ENCODE results near the gene KCNQ2.
A peak's percentile ranks its signal among the peaks of the same experiment; 100 is the strongest.

KCNQ2 gene

GRCh38 chr20:63471717-63471980 is 806 bp downstream of the KCNQ2 start:
- TF ChIP-seq SUZ12 (IDR thresholded peaks at IDR 0.05; ENCODE audit: extremely low read depth, insufficient read depth, insufficient read length) (no peak), ZNF274 (IDR thresholded peaks at IDR 0.05; ENCODE audit: low read depth, low read length) (no peak), YY1 (IDR thresholded peaks at IDR 0.05; ENCODE audit: insufficient read depth, insufficient read length) (no peak)
- Histone ChIP-seq H3K9me3 (ENCODE audit: insufficient read depth, low read length) (no peaks in the 10 kb centered on the region), H3K4me1 (ENCODE audit: insufficient read depth, insufficient read length) (peaks cover 51% of the 10 kb centered on the region), H3K9ac (ENCODE audit: insufficient read length, low read depth) (peak overlapping the region; percentile 96), H3K36me3 (ENCODE audit: insufficient read depth, insufficient read length, low read length) (peaks cover 14% of the 10 kb centered on the region), H3K4me3 (ENCODE audit: insufficient read length, low read depth) (peak overlapping the region; percentile 92), H3K27me3 (ENCODE audit: insufficient read depth, insufficient read length) (peaks cover 32% of the 10 kb centered on the region)
- no peak for DNase-seq (ENCODE audit: low read depth, low spot score)

DNA sequence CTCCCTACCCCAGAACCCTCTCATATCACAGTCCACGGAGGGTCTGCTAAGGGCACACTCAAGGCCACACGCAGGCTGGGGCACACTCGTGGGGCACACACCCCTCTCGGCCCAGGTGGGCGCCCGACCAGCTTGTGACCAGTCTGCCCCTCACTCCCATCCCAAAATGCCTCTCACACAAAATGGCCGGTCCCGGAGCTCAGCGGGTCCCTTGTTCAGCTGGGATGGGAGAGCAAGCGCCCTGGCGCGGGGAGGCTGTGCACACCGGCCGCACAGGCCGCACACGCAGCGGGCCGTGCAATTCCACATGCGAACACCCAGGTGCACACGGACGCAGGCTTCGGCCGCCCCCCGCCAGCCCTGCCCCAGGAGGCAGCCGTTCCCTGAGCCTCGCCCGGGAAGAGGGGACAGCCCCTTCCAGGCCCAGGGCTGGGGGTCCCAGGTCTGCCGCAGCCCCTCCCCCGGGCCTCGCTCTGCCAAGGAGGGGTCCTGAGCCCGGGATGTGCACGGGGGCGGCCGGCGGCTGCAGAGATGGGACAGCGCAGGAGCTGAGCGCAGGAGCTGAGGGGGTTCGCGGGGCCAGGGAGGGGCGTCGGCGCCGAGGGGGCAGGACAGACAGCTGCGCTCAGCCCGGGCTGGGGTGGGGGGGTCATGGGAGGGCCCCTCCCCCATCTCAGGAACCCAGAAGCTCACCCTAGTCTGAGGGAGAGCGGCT is 1.3 kb downstream of the KCNQ2 start:
- Histone ChIP-seq H3K9ac (ENCODE audit: insufficient read length, low read depth) (peak overlapping the region; percentile 96), H3K4me3 (ENCODE audit: insufficient read length, low read depth) (peak overlapping the region; percentile 92), H3K27me3 (ENCODE audit: insufficient read depth, insufficient read length) (peaks cover 32% of the 10 kb centered on the region), H3K36me3 (ENCODE audit: insufficient read depth, insufficient read length, low read length) (peaks cover 18% of the 10 kb centered on the region), H3K9me3 (ENCODE audit: insufficient read depth, low read length) (no peaks in the 10 kb centered on the region), H3K4me1 (ENCODE audit: insufficient read depth, insufficient read length) (peaks cover 51% of the 10 kb centered on the region)
- TF ChIP-seq SUZ12 (IDR thresholded peaks at IDR 0.05; ENCODE audit: extremely low read depth, insufficient read depth, insufficient read length) (no peak), YY1 (IDR thresholded peaks at IDR 0.05; ENCODE audit: insufficient read depth, insufficient read length) (peak; percentile 58)
- no peak for DNase-seq (ENCODE audit: low read depth, low spot score)

DNA sequence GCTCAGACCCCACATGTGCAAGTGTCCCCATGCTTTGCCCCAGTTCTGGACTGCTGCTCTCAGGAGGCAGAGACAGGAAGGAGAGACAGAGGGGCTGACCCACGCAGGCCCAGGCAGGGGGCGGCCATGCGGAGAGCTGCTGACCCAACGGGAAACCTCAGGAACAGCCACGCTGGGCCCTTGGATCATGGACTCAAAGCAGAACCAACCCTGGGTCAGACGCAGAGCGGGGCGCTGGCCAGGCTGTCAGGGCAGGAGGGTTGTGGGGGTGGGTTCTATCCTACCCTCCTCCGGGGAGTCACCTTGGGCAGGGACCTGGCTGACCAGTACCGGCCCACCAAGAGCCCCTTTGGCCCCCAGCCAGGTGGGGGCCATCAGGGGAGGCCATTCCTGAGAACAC is 2.0 kb downstream of the KCNQ2 start:
- no peak for TF ChIP-seq SUZ12 (IDR thresholded peaks at IDR 0.05; ENCODE audit: extremely low read depth, insufficient read depth, insufficient read length)
- TF ChIP-seq ZNF274 (IDR thresholded peaks at IDR 0.05; ENCODE audit: low read depth, low read length): no peak
- no peak for TF ChIP-seq YY1 (IDR thresholded peaks at IDR 0.05; ENCODE audit: insufficient read depth, insufficient read length)
- Histone ChIP-seq H3K4me1 (ENCODE audit: insufficient read depth, insufficient read length) (peaks cover 54% of the 10 kb centered on the region), H3K36me3 (ENCODE audit: insufficient read depth, insufficient read length, low read length) (peaks cover 24% of the 10 kb centered on the region), H3K4me3 (ENCODE audit: insufficient read length, low read depth) (peak overlapping the region; percentile 92), H3K27me3 (ENCODE audit: insufficient read depth, insufficient read length) (peaks cover 25% of the 10 kb centered on the region), H3K9me3 (ENCODE audit: insufficient read depth, low read length) (no peaks in the 10 kb centered on the region), H3K9ac (ENCODE audit: insufficient read length, low read depth) (peak overlapping the region; percentile 96)
- DNase-seq (ENCODE audit: low read depth, low spot score): no peak

- TF ChIP-seq SUZ12 (IDR thresholded peaks at IDR 0.05; ENCODE audit: extremely low read depth, insufficient read depth, insufficient read length) (no peak), YY1 (IDR thresholded peaks at IDR 0.05; ENCODE audit: insufficient read depth, insufficient read length) (no peak), ZNF274 (IDR thresholded peaks at IDR 0.05; ENCODE audit: low read depth, low read length) (no peak)
- peaks cover 18% of the 10 kb centered on the region for H3K27me3 ChIP-seq (ENCODE audit: insufficient read depth, insufficient read length)
- DNase-seq (ENCODE audit: low read depth, low spot score): no peak
- H3K4me1 ChIP-seq (ENCODE audit: insufficient read depth, insufficient read length): peaks cover 51% of the 10 kb centered on the region
- peak overlapping the region; percentile 96 for H3K9ac ChIP-seq (ENCODE audit: insufficient read length, low read depth)
- peaks cover 27% of the 10 kb centered on the region for H3K36me3 ChIP-seq (ENCODE audit: insufficient read depth, insufficient read length, low read length)
- no peaks in the 10 kb centered on the region for H3K9me3 ChIP-seq (ENCODE audit: insufficient read depth, low read length)
- H3K4me3 ChIP-seq (ENCODE audit: insufficient read length, low read depth): no peak overlapping the region
These were observed 2.7 kb downstream of the KCNQ2 start for GRCh38 chr20:63469713-63470101.

- peak overlapping the region; percentile 96 for H3K9ac ChIP-seq (ENCODE audit: insufficient read length, low read depth)
- H3K36me3 ChIP-seq (ENCODE audit: insufficient read depth, insufficient read length, low read length): peaks cover 27% of the 10 kb centered on the region
- no peaks in the 10 kb centered on the region for H3K9me3 ChIP-seq (ENCODE audit: insufficient read depth, low read length)
- no peak overlapping the region for H3K4me3 ChIP-seq (ENCODE audit: insufficient read length, low read depth)
- no peak for DNase-seq (ENCODE audit: low read depth, low spot score)
- TF ChIP-seq YY1 (IDR thresholded peaks at IDR 0.05; ENCODE audit: insufficient read depth, insufficient read length) (no peak), ZNF274 (IDR thresholded peaks at IDR 0.05; ENCODE audit: low read depth, low read length) (no peak), SUZ12 (IDR thresholded peaks at IDR 0.05; ENCODE audit: extremely low read depth, insufficient read depth, insufficient read length) (no peak)
- H3K4me1 ChIP-seq (ENCODE audit: insufficient read depth, insufficient read length): peaks cover 53% of the 10 kb centered on the region
- H3K27me3 ChIP-seq (ENCODE audit: insufficient read depth, insufficient read length): peaks cover 13% of the 10 kb centered on the region
These were observed 3.3 kb downstream of the KCNQ2 start for GRCh38 chr20:63469019-63469712.

DNA sequence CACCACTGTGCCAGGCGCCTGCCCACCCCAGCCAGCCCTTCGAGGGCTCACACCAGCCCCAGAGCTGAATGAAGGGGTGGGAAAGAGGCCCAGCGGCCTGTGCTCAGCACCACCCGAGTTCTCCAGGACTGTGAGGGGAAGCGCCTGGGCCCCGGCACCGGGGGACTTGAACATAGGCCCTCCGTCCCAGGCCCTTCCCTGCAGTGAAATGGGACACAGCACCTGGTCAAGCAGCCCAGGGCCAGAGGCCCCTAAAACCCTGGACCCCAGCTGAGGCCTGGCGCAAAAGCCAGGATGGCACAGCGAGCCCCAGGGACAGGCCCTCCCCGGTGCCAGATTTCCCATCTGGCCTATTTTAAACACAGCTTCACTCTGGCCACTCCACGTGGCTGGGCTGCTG is 4.0 kb downstream of the KCNQ2 start:
- H3K4me1 ChIP-seq (ENCODE audit: insufficient read depth, insufficient read length): peaks cover 52% of the 10 kb centered on the region
- peaks cover 6% of the 10 kb centered on the region for H3K27me3 ChIP-seq (ENCODE audit: insufficient read depth, insufficient read length)
- peak overlapping the region; percentile 33 for H3K9ac ChIP-seq (ENCODE audit: insufficient read length, low read depth)

GRCh38 chr20:63467294-63468083 is 5.0 kb downstream of the KCNQ2 start:
- no peak for TF ChIP-seq ZNF274 (IDR thresholded peaks at IDR 0.05; ENCODE audit: low read depth, low read length)
- no peak for TF ChIP-seq SUZ12 (IDR thresholded peaks at IDR 0.05; ENCODE audit: extremely low read depth, insufficient read depth, insufficient read length)
- TF ChIP-seq YY1 (IDR thresholded peaks at IDR 0.05; ENCODE audit: insufficient read depth, insufficient read length): no peak
- Histone ChIP-seq H3K9ac (ENCODE audit: insufficient read length, low read depth) (no peak overlapping the region), H3K4me1 (ENCODE audit: insufficient read depth, insufficient read length) (peaks cover 53% of the 10 kb centered on the region), H3K9me3 (ENCODE audit: insufficient read depth, low read length) (no peaks in the 10 kb centered on the region), H3K36me3 (ENCODE audit: insufficient read depth, insufficient read length, low read length) (peaks cover 31% of the 10 kb centered on the region), H3K4me3 (ENCODE audit: insufficient read length, low read depth) (no peak overlapping the region), H3K27me3 (ENCODE audit: insufficient read depth, insufficient read length) (no peaks in the 10 kb centered on the region)
- DNase-seq (ENCODE audit: low read depth, low spot score): no peak

More for the DNA sequence above, 4.0 kb downstream of the KCNQ2 start:
- DNase-seq (ENCODE audit: low read depth, low spot score): no peak
- Histone ChIP-seq H3K4me3 (ENCODE audit: insufficient read length, low read depth) (no peak overlapping the region), H3K9me3 (ENCODE audit: insufficient read depth, low read length) (no peaks in the 10 kb centered on the region), H3K36me3 (ENCODE audit: insufficient read depth, insufficient read length, low read length) (peaks cover 27% of the 10 kb centered on the region)
- TF ChIP-seq SUZ12 (IDR thresholded peaks at IDR 0.05; ENCODE audit: extremely low read depth, insufficient read depth, insufficient read length) (no peak), ZNF274 (IDR thresholded peaks at IDR 0.05; ENCODE audit: low read depth, low read length) (no peak), YY1 (IDR thresholded peaks at IDR 0.05; ENCODE audit: insufficient read depth, insufficient read length) (no peak)

Data from NT2/D1 (cell line).